T-helper 1 cell treated with Interleukin-12 subunit alpha and Interleukin-12 subunit beta and Interleukin-4 antibody, amounts not matched to agents 30 ng/mL and 1 ng/mL, for 36 hours (primary cell): Measurements from ENCODE around the gene S100A7. TPM values are rescaled to one million over a fixed set of nuclear protein-coding genes. Genes with fewer than 3 reads are reported as not detected.

Source experiments
- intact Hi-C: fragments of 100-400 bp; cut with micrococcal nuclease; formaldehyde crosslinking; loops from one replicate; pipeline ENCODE4 v1.15.1; 2024
- total RNA-seq: library from RNA; stranded (reverse); gene quantifications from 2 replicates; pipeline ENCODE4 v1.2.3, GENCODE V29; 2022

S100A7 gene
- total RNA-seq, result not detected in 2 replicates

GRCh38 chr1:153460551-153460950 lies at the start of gene S100A7:
Gene S100A7, minus strand, starts transcription at chr1:153460651. Its CDS starts 1,638 bp downstream, at chr1:153459013.
- intact Hi-C loops, result no loop called here

- intact Hi-C loops, result loop anchor here (2.0 to 5.0 kb wide), 2 partner anchors 161 to 217 kb away; partner anchors contain the start of genes ILF2 and INTS3
These were observed 49.4 kb upstream of the S100A7 start for GRCh38 chr1:153509729-153510354.

- intact Hi-C loops, result no loop called here
These were observed 48.6 kb upstream of the S100A7 start for GRCh38 chr1:153509036-153509435.

GRCh38 chr1:153507926-153508583 lies 47.6 kb upstream of the S100A7 start:
- intact Hi-C loops, result no loop called here

GRCh38 chr1:153506831-153507413 lies 46.5 kb upstream of the S100A7 start:
- intact Hi-C loops, result no loop called here

GRCh38 chr1:153506386-153506785 lies 45.9 kb upstream of the S100A7 start:
- intact Hi-C loops, result no loop called here

GRCh38 chr1:153505576-153505975 lies 45.1 kb upstream of the S100A7 start:
- intact Hi-C loops, result no loop called here

GRCh38 chr1:153503766-153504165 lies 43.3 kb upstream of the S100A7 start:
- intact Hi-C loops, result no loop called here

GRCh38 chr1:153498746-153499145 lies 38.3 kb upstream of the S100A7 start:
- intact Hi-C loops, result no loop called here

- intact Hi-C loops, result loop anchor here (1.0 kb wide), 2 partner anchors 30 to 143 kb away; no protein-coding TSS in a partner anchor
These were observed 35.1 kb upstream of the S100A7 start for GRCh38 chr1:153495536-153495935.

- intact Hi-C loops, result loop anchor here (1.0 kb wide), 2 partner anchors 30 to 143 kb away; no protein-coding TSS in a partner anchor
These were observed 34.6 kb upstream of the S100A7 start for GRCh38 chr1:153494976-153495535.

- intact Hi-C loops, result no loop called here
These were observed 33.0 kb upstream of the S100A7 start for GRCh38 chr1:153493343-153493960.

GRCh38 chr1:153490272-153491051 lies 30.0 kb upstream of the S100A7 start:
- intact Hi-C loops, result no loop called here

GRCh38 chr1:153488731-153489130 lies 28.3 kb upstream of the S100A7 start:
- intact Hi-C loops, result no loop called here

- intact Hi-C loops, result no loop called here
These were observed 27.3 kb upstream of the S100A7 start for GRCh38 chr1:153487707-153488106.

GRCh38 chr1:153485863-153486262 lies 25.4 kb upstream of the S100A7 start:
- intact Hi-C loops, result no loop called here

GRCh38 chr1:153483776-153484175 lies 23.3 kb upstream of the S100A7 start:
- intact Hi-C loops, result no loop called here

GRCh38 chr1:153481124-153481523 lies 20.7 kb upstream of the S100A7 start:
- intact Hi-C loops, result no loop called here

GRCh38 chr1:153478692-153479618 lies 18.5 kb upstream of the S100A7 start:
- intact Hi-C loops, result no loop called here
